CD4-positive, CD25-positive, alpha-beta regulatory T cell (primary cell): ENCODE data around the gene PMEPA1. TPM values are rescaled to one million over a fixed set of nuclear protein-coding genes. Genes with fewer than 3 reads are reported as not detected.
A peak's percentile ranks its signal among the peaks of the same experiment; 100 is the strongest.

Source experiments
- ATAC-seq, 2 donors: fragments of 150-1000 bp; cut with Tn5 transposase; one replicate each; pipeline ENCODE4 v1.10.0; 2021; ENCODE audit warnings: low read depth in 2 of 2, moderate number of reproducible peaks in 2 of 2, moderate library complexity in 1 of 2
- DNase-seq, 3 donors: peaks; one replicate each; pipeline versions ENCODE4 v3.0.0 to v3.0.0-alpha.2; 2012 to 2022; ENCODE audit warnings: mixed read lengths in 1 of 3
- H3K27ac ChIP-seq: one replicate; pipeline ENCODE4 v1.7.0; 2013; ENCODE audit warnings: mild to moderate bottlenecking, low read length; ENCODE audit not compliant: insufficient read depth, poor library complexity, severe bottlenecking
- H3K27me3 ChIP-seq: one replicate; pipeline ENCODE4 v1.7.0; 2013; ENCODE audit warnings: low read length; ENCODE audit not compliant: control insufficient read depth, insufficient read depth
- H3K36me3 ChIP-seq: one replicate; pipeline ENCODE4 v1.7.0; 2013; ENCODE audit warnings: mild to moderate bottlenecking, low read length, moderate library complexity; ENCODE audit not compliant: control insufficient read depth, insufficient read depth
- H3K4me1 ChIP-seq: 2 replicates; pipeline ENCODE4 v1.7.0; 2013; ENCODE audit warnings: mild to moderate bottlenecking, low read length; ENCODE audit not compliant: insufficient read depth, control insufficient read depth, poor library complexity, severe bottlenecking
- H3K4me3 ChIP-seq: one replicate; pipeline ENCODE4 v1.7.0; 2013; ENCODE audit warnings: low read depth, mild to moderate bottlenecking, low read length, moderate library complexity
- H3K9me3 ChIP-seq, 2 experiments: 1 replicate in 1 of 2; 2 replicates in 1 of 2; pipeline ENCODE4 v1.7.0; 2013; ENCODE audit warnings: low read length in 2 of 2, mild to moderate bottlenecking in 1 of 2, moderate library complexity in 1 of 2; ENCODE audit not compliant: control insufficient read depth in 2 of 2
- H3K27ac Mint-ChIP-seq, 3 donors: one replicate each; pipeline ENCODE4 v1.8.0; 2020 to 2022; ENCODE audit warnings: mild to moderate bottlenecking in 3 of 3, mixed read lengths in 3 of 3, moderate library complexity in 2 of 3
- H3K27me3 Mint-ChIP-seq: one replicate; pipeline ENCODE4 v1.8.0; 2022; ENCODE audit warnings: mild to moderate bottlenecking, mixed read lengths
- H3K36me3 Mint-ChIP-seq: one replicate; pipeline ENCODE4 v1.8.0; 2020; ENCODE audit warnings: mixed read lengths
- H3K4me1 Mint-ChIP-seq, 4 donors: one replicate each; pipeline ENCODE4 v1.8.0; 2020 to 2022; ENCODE audit warnings: mixed read lengths in 4 of 4, mild to moderate bottlenecking in 1 of 4
- H3K4me3 Mint-ChIP-seq, 4 donors: one replicate each; pipeline ENCODE4 v1.8.0; 2020 to 2022; ENCODE audit warnings: mild to moderate bottlenecking in 4 of 4, mixed read lengths in 4 of 4, moderate library complexity in 3 of 4
- H3K9me3 Mint-ChIP-seq, 7 donors: one replicate each; pipeline ENCODE4 v1.8.0; 2020 to 2022; ENCODE audit warnings: mixed read lengths in 7 of 7, mild to moderate bottlenecking in 3 of 7, moderate library complexity in 2 of 7
- polyA plus RNA-seq, 4 donors: library from polyadenylated mRNA; unstranded; fragments of 300-500 nt; fragmentation: Illumina TruSeq; gene quantifications; one replicate each; pipeline ENCODE4 v1.2.3, GENCODE V29; 2021
- total RNA-seq: library from RNA; stranded (reverse); gene quantifications from one replicate; pipeline ENCODE4 v1.2.3, GENCODE V29; 2022

Gene PMEPA1
- total and polyA plus RNA-seq, 5 donors from 2014 or later, result 0.36 to 4.0 (median 0.86) TPM

GRCh38 chr20:57714409-57715267 is 4.8 kb upstream of the PMEPA1 start:
- no peak overlapping the region for H3K4me3 Mint-ChIP-seq
- H3K4me1 Mint-ChIP-seq, result peaks cover 5 to 33% (median 11%) of the 10 kb centered on the region in 4 donors
- H3K9me3 Mint-ChIP-seq, result no peaks in the 10 kb centered on the region
- no peaks in the 10 kb centered on the region for H3K9me3 ChIP-seq
- H3K36me3 ChIP-seq, result no peaks in the 10 kb centered on the region
- no peaks in the 10 kb centered on the region for H3K27me3 ChIP-seq
- H3K27ac ChIP-seq, result no peak overlapping the region
- peaks cover 27% of the 10 kb centered on the region for H3K4me1 ChIP-seq
- DNase-seq (no peak), ATAC-seq (no peak)
- H3K4me3 ChIP-seq, result no peak overlapping the region
- peaks cover 20% of the 10 kb centered on the region for H3K27me3 Mint-ChIP-seq
- H3K27ac Mint-ChIP-seq, result no peak overlapping the region
- no peaks in the 10 kb centered on the region for H3K36me3 Mint-ChIP-seq

DNA sequence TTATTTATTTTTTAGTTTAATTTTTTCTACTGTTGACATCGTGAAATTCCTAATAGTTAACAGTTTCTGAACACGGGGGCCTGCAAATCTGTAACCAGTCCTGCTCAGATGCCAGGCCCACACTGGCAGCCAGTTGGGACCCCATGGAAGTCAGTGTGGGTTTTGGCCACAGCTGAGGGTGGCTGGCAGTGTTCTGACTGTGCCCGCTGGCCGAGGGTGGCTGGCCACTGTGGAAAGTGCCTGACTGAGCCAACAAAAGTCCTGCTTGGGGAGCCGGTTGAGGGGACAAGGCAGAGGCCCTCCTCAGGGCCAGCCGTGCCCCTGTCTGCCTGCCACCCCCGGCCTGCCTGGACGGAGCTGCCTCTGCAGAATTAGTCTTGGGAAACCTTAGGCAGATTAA is 4.1 kb upstream of the PMEPA1 start:
- H3K9me3 ChIP-seq, result no peaks in the 10 kb centered on the region
- Mint-ChIP-seq H3K4me3 (no peak overlapping the region), H3K27me3 (peaks cover 20% of the 10 kb centered on the region), H3K36me3 (no peaks in the 10 kb centered on the region), H3K4me1 (peaks cover 5 to 30% (median 10%) of the 10 kb centered on the region in 4 donors), H3K9me3 (no peaks in the 10 kb centered on the region), H3K27ac (no peak overlapping the region)
- no peak overlapping the region for H3K4me3 ChIP-seq
- H3K27ac ChIP-seq, result no peak overlapping the region
- no peaks in the 10 kb centered on the region for H3K27me3 ChIP-seq
- no peak for DNase-seq
- ATAC-seq, result no peak
- peaks cover 23% of the 10 kb centered on the region for H3K4me1 ChIP-seq
- H3K36me3 ChIP-seq, result no peaks in the 10 kb centered on the region

DNA sequence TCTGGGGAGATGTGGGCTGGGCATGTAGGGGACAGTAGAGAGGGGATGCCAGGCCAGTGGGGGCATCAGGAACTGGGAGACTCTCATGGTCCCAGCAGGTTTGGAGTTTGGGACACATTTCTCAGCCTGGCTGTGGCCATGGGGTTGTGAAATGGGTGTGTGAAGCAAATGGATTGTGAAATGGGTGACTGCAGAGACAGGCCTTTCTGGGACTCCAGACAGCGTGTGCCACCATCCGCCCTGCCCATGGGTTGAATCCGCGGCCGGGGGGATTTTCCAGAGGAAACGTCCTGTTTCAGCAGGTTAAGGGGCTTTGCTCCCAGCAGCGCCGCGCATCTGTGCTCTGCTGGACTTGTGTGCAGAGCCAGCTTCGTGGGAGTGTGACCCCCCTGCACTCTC is 3.7 kb upstream of the PMEPA1 start:
- H3K27ac Mint-ChIP-seq, result peak overlapping the region in 1 of 3 donors; percentile 17
- no peak for ATAC-seq

GRCh38 chr20:57712851-57713504 is 3.2 kb upstream of the PMEPA1 start:
- peak overlapping the region in 2 of 3 donors; percentile 17 to 92 for H3K27ac Mint-ChIP-seq
- Histone ChIP-seq H3K9me3 (no peaks in the 10 kb centered on the region), H3K27me3 (no peaks in the 10 kb centered on the region), H3K27ac (no peak overlapping the region), H3K4me1 (peaks cover 15% of the 10 kb centered on the region), H3K4me3 (no peak overlapping the region), H3K36me3 (no peaks in the 10 kb centered on the region)
- DNase-seq (no peak), ATAC-seq (no peak)
- H3K27me3 Mint-ChIP-seq, result peaks cover 27% of the 10 kb centered on the region
- peak overlapping the region in 1 of 4 donors; percentile 77 for H3K4me3 Mint-ChIP-seq
- peaks cover 5 to 31% (median 10%) of the 10 kb centered on the region in 4 donors for H3K4me1 Mint-ChIP-seq
- no peaks in the 10 kb centered on the region for H3K36me3 Mint-ChIP-seq
- no peaks in the 10 kb centered on the region for H3K9me3 Mint-ChIP-seq

More for the DNA sequence above, 3.7 kb upstream of the PMEPA1 start:
- Mint-ChIP-seq H3K4me1 (peaks cover 5 to 30% (median 10%) of the 10 kb centered on the region in 4 donors), H3K27me3 (peaks cover 23% of the 10 kb centered on the region), H3K36me3 (no peaks in the 10 kb centered on the region), H3K9me3 (no peaks in the 10 kb centered on the region), H3K4me3 (peak overlapping the region in 2 of 4 donors; percentile 17 to 77)
- H3K27ac ChIP-seq, result no peak overlapping the region
- peaks cover 19% of the 10 kb centered on the region for H3K4me1 ChIP-seq
- no peaks in the 10 kb centered on the region for H3K27me3 ChIP-seq
- DNase-seq, result no peak
- H3K9me3 ChIP-seq, result no peaks in the 10 kb centered on the region
- no peak overlapping the region for H3K4me3 ChIP-seq
- no peaks in the 10 kb centered on the region for H3K36me3 ChIP-seq

DNA sequence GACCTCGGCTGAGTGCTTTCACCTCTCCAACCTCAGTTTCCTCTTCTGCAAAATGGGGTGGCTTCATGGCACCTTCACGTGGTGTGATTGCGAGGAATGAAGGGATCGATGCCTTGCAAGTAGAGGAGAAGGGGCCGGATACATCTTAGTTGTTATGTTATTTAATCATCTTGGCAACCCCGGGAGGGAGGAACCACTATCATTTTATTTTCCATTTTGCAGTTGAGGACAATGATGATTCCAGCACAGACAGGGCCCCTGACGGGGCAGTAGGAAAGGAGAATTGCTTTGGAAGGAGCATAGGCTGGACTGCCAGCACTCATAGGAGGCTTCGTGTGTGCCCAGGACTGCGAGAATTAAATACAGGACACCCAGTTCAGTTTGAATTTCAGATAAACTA is 2.5 kb upstream of the PMEPA1 start:
- Histone ChIP-seq H3K27ac (no peak overlapping the region), H3K4me3 (no peak overlapping the region), H3K27me3 (no peaks in the 10 kb centered on the region), H3K36me3 (no peaks in the 10 kb centered on the region), H3K4me1 (peaks cover 15% of the 10 kb centered on the region), H3K9me3 (no peaks in the 10 kb centered on the region)
- Mint-ChIP-seq H3K27me3 (peaks cover 31% of the 10 kb centered on the region), H3K9me3 (no peaks in the 10 kb centered on the region), H3K4me3 (peak overlapping the region in 1 of 4 donors; percentile 77), H3K36me3 (no peaks in the 10 kb centered on the region), H3K27ac (peak overlapping the region in 1 of 3 donors; percentile 28), H3K4me1 (peaks cover 3 to 36% (median 10%) of the 10 kb centered on the region in 4 donors)
- DNase-seq (no peak), ATAC-seq (no peak)

GRCh38 chr20:57711826-57712225 is 2.0 kb upstream of the PMEPA1 start:
- Histone ChIP-seq H3K36me3 (no peaks in the 10 kb centered on the region), H3K27ac (no peak overlapping the region), H3K4me1 (peaks cover 15% of the 10 kb centered on the region), H3K4me3 (no peak overlapping the region), H3K9me3 (no peaks in the 10 kb centered on the region), H3K27me3 (no peaks in the 10 kb centered on the region)
- DNase-seq (no peak), ATAC-seq (no peak)
- Mint-ChIP-seq H3K9me3 (no peaks in the 10 kb centered on the region), H3K4me3 (peak overlapping the region in 2 of 4 donors; percentile 77 to 94), H3K27ac (peak overlapping the region in 1 of 3 donors; percentile 28), H3K4me1 (peaks cover 3 to 41% (median 10%) of the 10 kb centered on the region in 4 donors), H3K27me3 (peaks cover 35% of the 10 kb centered on the region), H3K36me3 (no peaks in the 10 kb centered on the region)

DNA sequence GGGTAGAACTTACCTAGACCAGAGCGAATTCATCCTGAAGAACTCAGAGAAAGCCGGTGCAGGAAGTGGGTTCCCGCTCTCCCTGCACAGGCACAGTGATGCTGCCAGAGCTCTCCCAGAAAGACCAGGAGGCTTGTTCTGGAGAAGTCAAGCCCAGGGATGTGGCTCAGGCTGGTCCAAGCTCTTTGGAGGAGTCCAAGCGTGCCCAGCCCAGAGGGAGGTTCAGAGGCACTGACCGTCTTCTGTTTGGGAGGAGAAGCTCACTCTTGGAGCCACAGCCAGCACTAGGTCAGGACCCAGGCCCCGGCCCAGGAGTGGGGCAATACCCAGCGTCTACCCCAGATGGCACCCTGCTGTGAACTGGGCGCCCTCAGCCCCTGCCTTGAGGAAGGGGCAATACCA is 1.5 kb upstream of the PMEPA1 start:
- H3K27me3 ChIP-seq, result no peaks in the 10 kb centered on the region
- ATAC-seq (no peak), DNase-seq (no peak)
- no peaks in the 10 kb centered on the region for H3K9me3 ChIP-seq
- H3K4me1 ChIP-seq, result peaks cover 15% of the 10 kb centered on the region
- H3K27me3 Mint-ChIP-seq, result peaks cover 35% of the 10 kb centered on the region
- H3K36me3 Mint-ChIP-seq, result no peaks in the 10 kb centered on the region
- peaks cover 3 to 41% (median 10%) of the 10 kb centered on the region in 4 donors for H3K4me1 Mint-ChIP-seq
- H3K4me3 ChIP-seq, result no peak overlapping the region
- no peak overlapping the region for H3K27ac ChIP-seq
- peak overlapping the region; percentile 89 to 94 (median 92) for H3K4me3 Mint-ChIP-seq
- peak overlapping the region in 2 of 3 donors; percentile 81 to 94 for H3K27ac Mint-ChIP-seq
- no peaks in the 10 kb centered on the region for H3K36me3 ChIP-seq
- H3K9me3 Mint-ChIP-seq, result no peaks in the 10 kb centered on the region
